ENCODE measurements around the gene PFDN4.
"Not testable (repeated sequence)": the region's sequence is repeated elsewhere in the genome, so short reads cannot be mapped to it uniquely, and the experiment has no call there.

Gene PFDN4

DNA sequence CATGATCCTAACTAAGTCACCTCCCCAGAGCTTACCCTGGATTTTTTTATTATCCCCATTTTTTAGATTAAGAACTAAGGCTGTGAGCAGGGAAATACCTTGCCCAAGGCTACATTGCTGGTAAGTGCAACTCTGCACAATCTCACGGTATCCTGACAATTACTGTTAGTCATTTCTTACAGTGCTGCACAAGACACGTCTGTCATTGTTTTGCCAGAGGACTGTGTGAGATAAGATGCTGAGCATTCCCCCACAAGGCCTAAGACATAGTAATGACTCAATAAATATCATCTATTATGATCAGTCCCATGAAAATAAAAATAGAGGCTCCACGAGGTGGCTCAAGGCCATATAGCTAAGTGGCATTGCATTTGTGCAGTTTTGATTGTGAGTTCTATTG is 21.0 kb downstream of the PFDN4 start:
- no peak for TF ChIP-seq ZFX (IDR thresholded peaks at IDR 0.05; ENCODE audit: borderline replicate concordance)
- TF ChIP-seq, protein P1, sequence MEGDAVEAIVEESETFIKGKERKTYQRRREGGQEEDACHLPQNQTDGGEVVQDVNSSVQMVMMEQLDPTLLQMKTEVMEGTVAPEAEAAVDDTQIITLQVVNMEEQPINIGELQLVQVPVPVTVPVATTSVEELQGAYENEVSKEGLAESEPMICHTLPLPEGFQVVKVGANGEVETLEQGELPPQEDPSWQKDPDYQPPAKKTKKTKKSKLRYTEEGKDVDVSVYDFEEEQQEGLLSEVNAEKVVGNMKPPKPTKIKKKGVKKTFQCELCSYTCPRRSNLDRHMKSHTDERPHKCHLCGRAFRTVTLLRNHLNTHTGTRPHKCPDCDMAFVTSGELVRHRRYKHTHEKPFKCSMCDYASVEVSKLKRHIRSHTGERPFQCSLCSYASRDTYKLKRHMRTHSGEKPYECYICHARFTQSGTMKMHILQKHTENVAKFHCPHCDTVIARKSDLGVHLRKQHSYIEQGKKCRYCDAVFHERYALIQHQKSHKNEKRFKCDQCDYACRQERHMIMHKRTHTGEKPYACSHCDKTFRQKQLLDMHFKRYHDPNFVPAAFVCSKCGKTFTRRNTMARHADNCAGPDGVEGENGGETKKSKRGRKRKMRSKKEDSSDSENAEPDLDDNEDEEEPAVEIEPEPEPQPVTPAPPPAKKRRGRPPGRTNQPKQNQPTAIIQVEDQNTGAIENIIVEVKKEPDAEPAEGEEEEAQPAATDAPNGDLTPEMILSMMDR (IDR thresholded peaks at IDR 0.05), result no peak
- no peak overlapping the region for H3K27ac ChIP-seq

DNA sequence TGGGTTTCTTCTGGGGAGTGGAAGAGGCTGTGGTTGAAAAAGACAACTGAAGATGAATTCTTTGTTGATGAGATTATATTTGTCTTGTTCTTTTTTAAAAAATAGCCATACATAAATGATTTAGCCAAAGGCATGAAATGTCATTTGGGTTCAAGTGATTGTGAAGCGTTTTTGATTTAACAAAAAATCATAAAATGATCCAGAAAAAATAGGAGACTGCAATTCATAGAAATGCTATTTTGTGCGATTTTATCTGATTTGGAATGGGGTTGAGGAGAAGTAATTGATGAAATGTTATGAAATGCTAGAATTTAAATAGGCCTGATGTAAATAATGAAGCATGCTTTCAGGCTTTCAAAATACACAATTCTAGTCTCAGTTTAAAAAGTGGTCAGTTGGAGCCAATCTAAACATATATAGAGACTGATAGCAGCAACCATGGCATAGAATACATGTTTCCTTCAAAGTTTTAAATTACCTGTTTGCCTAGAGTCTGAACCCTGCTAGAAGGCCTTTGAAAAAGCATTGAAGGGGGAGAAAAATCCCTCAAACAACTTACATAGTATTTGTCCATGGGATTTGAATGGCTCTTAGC is 21.8 kb downstream of the PFDN4 start:
- no peak for TF ChIP-seq ZFX (IDR thresholded peaks at IDR 0.05; ENCODE audit: borderline replicate concordance)
- TF ChIP-seq, protein P1 (IDR thresholded peaks at IDR 0.05), result no peak
- H3K27ac ChIP-seq, result no peak overlapping the region

DNA sequence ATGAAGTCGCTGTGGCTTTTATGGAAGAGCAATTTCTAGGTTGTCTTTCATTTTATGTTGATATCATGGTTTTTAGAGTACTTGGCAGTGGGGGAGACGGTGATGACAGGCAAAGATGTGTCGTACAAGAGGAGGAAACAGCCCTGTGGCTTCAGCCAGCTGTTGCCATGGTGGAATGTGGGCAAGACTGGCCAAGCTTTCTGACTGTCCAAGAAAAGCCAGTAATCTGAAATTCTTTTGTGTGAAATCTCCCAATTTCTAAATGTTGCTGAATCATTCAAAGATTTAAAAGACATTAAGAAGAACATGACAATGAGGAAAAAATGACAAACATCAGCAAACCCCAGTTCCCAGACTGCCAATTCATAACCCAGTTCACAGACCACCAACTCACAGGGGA is 23.1 kb downstream of the PFDN4 start:
- no peak overlapping the region for H3K27ac ChIP-seq
- TF ChIP-seq, protein P1 (IDR thresholded peaks at IDR 0.05), result no peak
- no peak for TF ChIP-seq ZFX (IDR thresholded peaks at IDR 0.05; ENCODE audit: borderline replicate concordance)

DNA sequence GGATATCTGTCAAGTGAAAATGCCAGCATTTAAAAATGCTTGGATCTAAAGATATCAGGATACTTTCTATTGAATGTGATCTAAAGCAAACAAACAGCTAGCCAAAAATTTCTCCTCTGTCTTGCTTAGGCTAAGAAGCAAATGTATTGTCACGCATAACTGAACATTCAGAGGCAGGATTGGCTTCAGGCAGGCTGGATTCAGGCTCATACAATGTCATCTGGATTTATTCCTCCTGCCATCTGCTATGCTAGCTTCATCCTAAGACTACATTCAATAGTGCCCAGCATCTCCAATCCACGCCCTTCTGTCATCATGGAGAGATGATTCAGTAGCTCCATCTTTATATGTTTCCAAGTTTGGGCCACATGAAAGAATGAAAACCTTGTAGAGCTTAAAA is 27.1 kb downstream of the PFDN4 start:
- TF ChIP-seq, protein P1 (IDR thresholded peaks at IDR 0.05), result no peak
- TF ChIP-seq ZFX (IDR thresholded peaks at IDR 0.05; ENCODE audit: borderline replicate concordance), result no peak
- H3K27ac ChIP-seq, result no peak overlapping the region

DNA sequence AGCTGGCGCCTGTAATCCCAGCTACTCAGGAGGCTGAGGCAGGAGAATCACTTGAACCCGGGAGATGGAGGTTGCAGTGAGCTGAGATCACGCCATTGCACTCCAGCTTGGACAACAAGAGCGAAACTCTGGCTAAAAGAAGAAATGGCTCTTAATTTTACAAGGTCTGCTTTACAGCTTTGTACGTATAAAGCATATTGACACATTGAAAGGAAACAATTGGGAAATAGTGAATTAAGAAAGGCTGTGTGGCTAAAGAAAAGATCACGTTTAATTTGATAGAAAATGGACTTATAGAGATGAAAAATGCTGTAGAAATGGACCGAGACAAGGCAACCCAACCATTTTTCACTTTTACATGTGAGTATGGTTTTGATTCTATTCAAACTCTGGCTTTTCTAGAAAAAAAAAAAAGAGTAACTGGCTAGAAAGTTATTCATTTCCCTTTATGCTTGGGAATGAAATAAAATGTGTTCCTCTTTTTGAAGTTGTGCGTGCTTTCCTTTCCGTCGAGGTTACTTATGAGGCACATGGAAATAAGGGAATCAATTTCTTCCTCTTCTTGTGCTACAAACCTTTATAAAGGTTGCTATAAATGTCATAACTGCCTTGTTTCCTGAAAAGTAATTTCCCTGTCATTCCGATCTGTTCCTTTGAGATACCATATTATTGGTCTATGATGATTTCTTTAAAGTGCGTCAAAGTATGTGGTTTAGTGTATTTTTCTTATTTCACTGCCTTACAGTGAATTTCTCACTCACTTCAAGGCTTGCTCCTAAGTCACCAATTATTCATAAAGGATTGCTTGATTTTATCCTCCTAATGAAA is 29.4 kb downstream of the PFDN4 start:
- no peak overlapping the region for H3K27ac ChIP-seq
- TF ChIP-seq, protein P1 (IDR thresholded peaks at IDR 0.05), result no peak
- TF ChIP-seq ZFX (IDR thresholded peaks at IDR 0.05; ENCODE audit: borderline replicate concordance), result no peak

DNA sequence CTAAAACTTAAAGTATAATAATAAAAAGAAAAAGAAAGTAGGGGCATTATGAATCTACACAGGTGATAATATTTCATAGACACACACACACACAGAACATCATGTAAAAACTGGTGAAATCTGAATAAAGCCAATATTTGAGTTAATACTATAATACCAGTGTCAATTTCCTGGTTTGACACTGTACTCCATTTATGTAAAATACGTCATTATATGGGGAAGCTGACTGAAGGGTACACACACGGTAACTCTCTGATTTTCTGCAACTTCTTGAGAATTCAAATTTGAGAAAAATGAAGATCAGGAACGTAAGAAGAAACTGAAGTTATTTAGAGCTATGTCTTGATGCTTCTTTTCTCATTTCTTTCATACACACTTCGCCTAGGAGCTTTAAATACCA is 36.2 kb downstream of the PFDN4 start:
- TF ChIP-seq, protein P1 (IDR thresholded peaks at IDR 0.05), result no peak
- TF ChIP-seq ZFX (IDR thresholded peaks at IDR 0.05; ENCODE audit: borderline replicate concordance), result no peak
- H3K27ac ChIP-seq, result no peak overlapping the region

DNA sequence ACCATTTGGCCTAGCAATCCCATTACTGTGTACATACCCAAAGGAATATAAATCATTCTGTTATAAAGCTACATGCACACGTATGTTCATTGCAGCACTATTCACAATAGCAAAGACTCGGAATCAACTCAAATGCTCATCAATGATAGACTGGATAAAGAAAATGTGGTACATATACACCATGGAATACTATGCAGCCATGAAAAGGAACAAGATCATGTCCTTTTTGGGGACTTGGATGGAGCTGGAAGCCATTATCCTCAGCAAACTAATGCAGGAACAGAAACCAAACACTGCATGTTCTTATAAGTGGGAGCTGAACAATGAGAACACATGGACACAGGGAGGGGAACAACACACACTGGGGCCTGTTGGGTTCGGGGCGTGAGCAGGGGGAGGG is 40.8 kb downstream of the PFDN4 start:
- not testable (repeated sequence) for H3K27ac ChIP-seq
